ENCODE measurements around the gene TRAF4.
"Not testable (repeated sequence)": the region's sequence is repeated elsewhere in the genome, so short reads cannot be mapped to it uniquely, and the experiment has no call there.

The TRAF4 gene

GRCh38 chr17:28714281-28714680 is 29.5 kb upstream of the TRAF4 start:
- no peak for DNase-seq (ENCODE audit: low read depth, low spot score)

- DNase-seq (ENCODE audit: low read depth, low spot score), result no peak
Measured at GRCh38 chr17:28715217-28715616, 28.6 kb upstream of the TRAF4 start.

GRCh38 chr17:28716740-28717577 is 26.9 kb upstream of the TRAF4 start:
- DNase-seq (ENCODE audit: low read depth, low spot score), result no peak

GRCh38 chr17:28717578-28718332 is 26.1 kb upstream of the TRAF4 start, which contains the start of gene RAB34:
TSS of gene RAB34 (minus strand) at chr17:28717868. CDS start at chr17:28717266, 602 bp downstream.
- DNase-seq (ENCODE audit: low read depth, low spot score), result peak; percentile 61

GRCh38 chr17:28718333-28719020 is 25.3 kb upstream of the TRAF4 start:
- DNase-seq (ENCODE audit: low read depth, low spot score), result no peak

- no peak for DNase-seq (ENCODE audit: low read depth, low spot score)
Measured at GRCh38 chr17:28719021-28719433, 24.8 kb upstream of the TRAF4 start.

GRCh38 chr17:28720247-28720996 is 23.4 kb upstream of the TRAF4 start:
- no peak for DNase-seq (ENCODE audit: low read depth, low spot score)

GRCh38 chr17:28720997-28721329 is 22.8 kb upstream of the TRAF4 start:
- DNase-seq (ENCODE audit: low read depth, low spot score), result not testable (repeated sequence)

GRCh38 chr17:28722417-28723158 is 21.2 kb upstream of the TRAF4 start:
- DNase-seq (ENCODE audit: low read depth, low spot score), result no peak

GRCh38 chr17:28723159-28723835 is 20.5 kb upstream of the TRAF4 start:
- DNase-seq (ENCODE audit: low read depth, low spot score), result no peak

GRCh38 chr17:28723836-28724499 is 19.8 kb upstream of the TRAF4 start:
- DNase-seq (ENCODE audit: low read depth, low spot score), result not testable (repeated sequence)

GRCh38 chr17:28724500-28725165 is 19.2 kb upstream of the TRAF4 start:
- DNase-seq (ENCODE audit: low read depth, low spot score), result no peak

- no peak for DNase-seq (ENCODE audit: low read depth, low spot score)
Measured at GRCh38 chr17:28725166-28725659, 18.6 kb upstream of the TRAF4 start.

- DNase-seq (ENCODE audit: low read depth, low spot score), result no peak
Measured at GRCh38 chr17:28725660-28726225, 18.1 kb upstream of the TRAF4 start.

GRCh38 chr17:28726226-28726626 is 17.6 kb upstream of the TRAF4 start, which contains the start of gene TLCD1:
TSS of gene TLCD1 (minus strand) at chr17:28726233. CDS start at chr17:28726097, 136 bp downstream.
- no peak for DNase-seq (ENCODE audit: low read depth, low spot score)

- DNase-seq (ENCODE audit: low read depth, low spot score), result peak; percentile 96
Measured at GRCh38 chr17:28726627-28727491, 17.0 kb upstream of the TRAF4 start.

Measured in brain pericyte (primary cell).